H9 (cell line): ENCODE measurements around the gene LACTB. TPM values are rescaled to one million over a fixed set of nuclear protein-coding genes. Genes with fewer than 3 reads are reported as not detected.

ENCODE experiments used
- DNase-seq: peaks from one replicate; pipeline ENCODE4 v3.0.0-alpha.2; 2017
- H2AFZ ChIP-seq: one replicate; pipeline ENCODE4 v1.6.1; 2013; ENCODE audit warnings: mild to moderate bottlenecking, low read length, control low read depth, moderate library complexity
- H2AK5ac ChIP-seq: 2 replicates; pipeline ENCODE4 v1.6.1; 2013; ENCODE audit warnings: low read length, control low read depth, mixed read lengths; ENCODE audit not compliant: insufficient read length
- H2BK120ac ChIP-seq: one replicate; pipeline ENCODE4 v1.6.1; 2013; ENCODE audit warnings: low read depth, mild to moderate bottlenecking, low read length, control low read depth, inconsistent platforms; ENCODE audit not compliant: poor library complexity, severe bottlenecking
- H2BK12ac ChIP-seq: 2 replicates; pipeline ENCODE4 v1.6.1; 2013; ENCODE audit warnings: low read length, control low read depth, mixed read lengths, low read depth; ENCODE audit not compliant: insufficient read length
- H2BK15ac ChIP-seq: 2 replicates; pipeline ENCODE4 v1.6.1; 2013; ENCODE audit warnings: low read depth, low read length, control low read depth
- H2BK20ac ChIP-seq: one replicate; pipeline ENCODE4 v1.6.1; 2013; ENCODE audit warnings: low read depth, mild to moderate bottlenecking, low read length, control low read depth, inconsistent platforms; ENCODE audit not compliant: poor library complexity, severe bottlenecking
- H2BK5ac ChIP-seq: 2 replicates; pipeline ENCODE4 v1.6.1; 2013; ENCODE audit warnings: low read length, control low read depth, mixed read lengths; ENCODE audit not compliant: insufficient read length
- H3K14ac ChIP-seq: 2 replicates; pipeline ENCODE4 v1.6.1; 2013; ENCODE audit warnings: low read length, control low read depth; ENCODE audit not compliant: insufficient read depth
- H3K18ac ChIP-seq: 2 replicates; pipeline ENCODE4 v1.6.1; 2013; ENCODE audit warnings: low read depth, mild to moderate bottlenecking, mixed read lengths, low read length, control low read depth; ENCODE audit not compliant: insufficient read length
- H3K23ac ChIP-seq: 2 replicates; pipeline ENCODE4 v1.6.1; 2013; ENCODE audit warnings: low read length, control low read depth, mixed read lengths, low read depth; ENCODE audit not compliant: insufficient read length
- H3K23me2 ChIP-seq: 2 replicates; pipeline ENCODE4 v1.6.1; 2013; ENCODE audit warnings: low read depth, mild to moderate bottlenecking, mixed read lengths, low read length, control low read depth; ENCODE audit not compliant: insufficient read length, poor library complexity, severe bottlenecking
- H3K27ac ChIP-seq: 2 replicates; pipeline ENCODE4 v1.5.1; 2013; ENCODE audit warnings: low read length, control low read depth, mixed read lengths, low read depth; ENCODE audit not compliant: insufficient read length
- H3K27me3 ChIP-seq: 2 replicates; pipeline ENCODE4 v1.6.1; 2013; ENCODE audit warnings: low read length, control low read depth, inconsistent platforms; ENCODE audit not compliant: insufficient read depth
- H3K4ac ChIP-seq: 2 replicates; pipeline ENCODE4 v1.6.1; 2013; ENCODE audit warnings: low read depth, mild to moderate bottlenecking, control low read depth, inconsistent platforms, low read length, moderate library complexity
- H3K4me1 ChIP-seq: 2 replicates; pipeline ENCODE4 v1.6.1; 2013; ENCODE audit warnings: low read length, control low read depth, inconsistent platforms; ENCODE audit not compliant: insufficient read depth
- H3K4me2 ChIP-seq: 2 replicates; pipeline ENCODE4 v1.6.1; 2013; ENCODE audit warnings: low read length, control low read depth, mixed read lengths; ENCODE audit not compliant: insufficient read length, insufficient read depth
- H3K56ac ChIP-seq: 2 replicates; pipeline ENCODE4 v1.6.1; 2013; ENCODE audit warnings: low read depth, mild to moderate bottlenecking, mixed read lengths, low read length, control low read depth; ENCODE audit not compliant: insufficient read length
- H3K79me1 ChIP-seq: 2 replicates; pipeline ENCODE4 v1.6.1; 2013; ENCODE audit warnings: low read depth, mild to moderate bottlenecking, moderate library complexity, low read length, control low read depth, inconsistent platforms; ENCODE audit not compliant: insufficient read depth, poor library complexity, severe bottlenecking
- H3K79me2 ChIP-seq: 2 replicates; pipeline ENCODE4 v1.6.1; 2013; ENCODE audit warnings: low read length, control low read depth, inconsistent platforms; ENCODE audit not compliant: insufficient read depth
- H3K9ac ChIP-seq: 2 replicates; pipeline ENCODE4 v1.6.1; 2013; ENCODE audit warnings: low read length, control low read depth, mixed read lengths; ENCODE audit not compliant: insufficient read length; ENCODE audit errors: extremely low read depth
- H3K9me3 ChIP-seq: one replicate; pipeline ENCODE4 v1.6.1; 2013; ENCODE audit warnings: low read depth, low read length, inconsistent platforms; ENCODE audit not compliant: control insufficient read depth
- H3T11ph ChIP-seq: one replicate; pipeline ENCODE4 v1.6.1; 2013; ENCODE audit warnings: mild to moderate bottlenecking, low read length, control low read depth, inconsistent platforms
- H4K20me1 ChIP-seq: one replicate; pipeline ENCODE4 v1.6.1; 2013; ENCODE audit not compliant: control insufficient read depth, insufficient read length, insufficient read depth
- H4K5ac ChIP-seq: 2 replicates; pipeline ENCODE4 v1.6.1; 2013; ENCODE audit warnings: low read depth, mild to moderate bottlenecking, mixed read lengths, low read length, control low read depth; ENCODE audit not compliant: insufficient read length
- H4K8ac ChIP-seq: replicated peaks from 2 replicates; pipeline ENCODE4 v1.6.1; 2013; ENCODE audit warnings: low read length, control low read depth, mixed read lengths, low read depth; ENCODE audit not compliant: insufficient read length
- H4K91ac ChIP-seq: 2 replicates; pipeline ENCODE4 v1.6.1; 2013; ENCODE audit warnings: low read depth, mild to moderate bottlenecking, moderate library complexity, mixed read lengths, low read length, control low read depth; ENCODE audit not compliant: insufficient read length
- H3K27ac Mint-ChIP-seq, 3 experiments: 2 replicates in 2 of 3; 3 replicates in 1 of 3; pipeline ENCODE4 v1.8.0; 2020 to 2021; ENCODE audit warnings: mixed read lengths in 3 of 3, mild to moderate bottlenecking in 1 of 3, moderate library complexity in 1 of 3
- H3K27me3 Mint-ChIP-seq: 2 replicates; pipeline ENCODE4 v1.8.0; 2021; ENCODE audit warnings: low read depth, mild to moderate bottlenecking, moderate library complexity, mixed read lengths
- H3K36me3 Mint-ChIP-seq, 3 experiments: 2 replicates in 2 of 3; 3 replicates in 1 of 3; pipeline ENCODE4 v1.8.0; 2020 to 2021; ENCODE audit warnings: low read depth in 3 of 3, mixed read lengths in 3 of 3; ENCODE audit not compliant: insufficient read depth in 1 of 3
- H3K4me1 Mint-ChIP-seq, 2 experiments: 2 replicates each; pipeline ENCODE4 v1.8.0; 2020; ENCODE audit warnings: mixed read lengths in 2 of 2
- H3K4me3 Mint-ChIP-seq, 2 experiments: 2 replicates in 1 of 2; 3 replicates in 1 of 2; pipeline ENCODE4 v1.8.0; 2020 to 2021; ENCODE audit warnings: mild to moderate bottlenecking in 2 of 2, mixed read lengths in 2 of 2, moderate library complexity in 1 of 2
- H3K9me3 Mint-ChIP-seq, 2 experiments: 2 replicates in 1 of 2; 3 replicates in 1 of 2; pipeline ENCODE4 v1.8.0; 2020; ENCODE audit warnings: mild to moderate bottlenecking in 2 of 2, mixed read lengths in 2 of 2, moderate library complexity in 1 of 2
- CTCF ChIP-seq: fragments of 200-600 bp; sonication (generic); conservative IDR thresholded peaks from 3 replicates; pipeline ENCODE4 v1.8.0; 2021; ENCODE audit warnings: antibody characterized with exemption, mild to moderate bottlenecking
- WGBS: extraction: QIAGEN DNeasy Blood & Tissue Kit; methylation state at CpG from one replicate; pipeline ENCODE4 v1.1.7; 2013; ENCODE audit warnings: missing lambda C conversion rate, low lambda C conversion rate, mixed read lengths; ENCODE audit not compliant: insufficient read length; ENCODE audit errors: extremely low coverage; 5-methylcytosine and 5-hydroxymethylcytosine counted together
- total RNA-seq: library from RNA; stranded (reverse); gene quantifications from 2 replicates; pipeline ENCODE4 v1.2.1, GENCODE V29; 2021

LACTB gene
- total RNA-seq, 1 experiment from 2014 or later, result 10.3 TPM

- no peak overlapping the region for H3K27ac ChIP-seq
- H4K91ac ChIP-seq, result no peak overlapping the region
- no peaks in the 10 kb centered on the region for H3K23me2 ChIP-seq
- H2BK20ac ChIP-seq, result no peak overlapping the region
- no peak overlapping the region for H4K8ac ChIP-seq
- no peaks in the 10 kb centered on the region for H3K27me3 ChIP-seq
- no peak overlapping the region for H3K9ac ChIP-seq
- no peak overlapping the region for H2BK5ac ChIP-seq
- no peak overlapping the region for H3K4ac ChIP-seq
- no peaks in the 10 kb centered on the region for H3K79me2 ChIP-seq
- no peak overlapping the region for H3K4me2 ChIP-seq
- Mint-ChIP-seq H3K4me3 (no peak overlapping the region), H3K9me3 (peaks cover 3% of the 10 kb centered on the region in 2 experiments; a peak in 3 of 5 replicates), H3K27me3 (no peaks in the 10 kb centered on the region; the same call in 1 of the 2 replicates), H3K4me1 (no peaks in the 10 kb centered on the region), H3K27ac (no peak overlapping the region), H3K36me3 (peaks cover 0 to 2% (median 0%) of the 10 kb centered on the region in 3 experiments; a peak in 2 of 7 replicates)
- H3K23ac ChIP-seq, result no peak overlapping the region
- no peak overlapping the region for H3T11ph ChIP-seq
- no peak overlapping the region for H3K56ac ChIP-seq
- no peak overlapping the region for H2BK120ac ChIP-seq
- no peak overlapping the region for H2AFZ ChIP-seq
- no peak for TF ChIP-seq CTCF
- H3K18ac ChIP-seq, result no peak overlapping the region
- no peaks in the 10 kb centered on the region for H3K9me3 ChIP-seq
- WGBS, result no CpG with 5 or more reads among the region's 2 CpGs
- no peak overlapping the region for H4K5ac ChIP-seq
- H3K79me1 ChIP-seq, result no peaks in the 10 kb centered on the region
- no peak overlapping the region for H3K14ac ChIP-seq
- no peak overlapping the region for H2BK15ac ChIP-seq
- H2BK12ac ChIP-seq, result no peak overlapping the region
- H2AK5ac ChIP-seq, result no peak overlapping the region
- DNase-seq, result no peak
- no peaks in the 10 kb centered on the region for H3K4me1 ChIP-seq
- no peaks in the 10 kb centered on the region for H4K20me1 ChIP-seq
Observed at GRCh38 chr15:63114465-63114864, 7.2 kb upstream of the LACTB start.
